G401.6 (cell line): ENCODE results near the gene SRGAP3.

Source experiments
- FAIRE-seq: peaks from 2 replicates; lab custom pipeline; 2012; peaks lifted over from hg19 to GRCh38; lab: Jason Lieb, UNC

SRGAP3 gene

GRCh38 chr3:9251055-9251786 is 1.8 kb upstream of the SRGAP3 start:
- FAIRE-seq = no peak

GRCh38 chr3:9250236-9250635 is 790 bp upstream of the SRGAP3 start:
- no peak for FAIRE-seq

- FAIRE-seq = no peak
Observed at GRCh38 chr3:9248522-9249271, 749 bp downstream of the SRGAP3 start.

- FAIRE-seq = no peak
Observed at GRCh38 chr3:9247941-9248521, 1.4 kb downstream of the SRGAP3 start.

- no peak for FAIRE-seq
Observed at GRCh38 chr3:9247361-9247940, 2.0 kb downstream of the SRGAP3 start.

- no peak for FAIRE-seq
Observed at GRCh38 chr3:9246189-9246588, 3.3 kb downstream of the SRGAP3 start.

- no peak for FAIRE-seq
Observed at GRCh38 chr3:9244495-9245183, 4.8 kb downstream of the SRGAP3 start.

GRCh38 chr3:9241956-9242355 is 7.5 kb downstream of the SRGAP3 start:
- no peak for FAIRE-seq

GRCh38 chr3:9239680-9240079 is 9.8 kb downstream of the SRGAP3 start:
- no peak for FAIRE-seq

- FAIRE-seq = no peak
Observed at GRCh38 chr3:9238721-9239295, 10.6 kb downstream of the SRGAP3 start.

- no peak for FAIRE-seq
Observed at GRCh38 chr3:9238276-9238675, 11.2 kb downstream of the SRGAP3 start.

- FAIRE-seq = no peak
Observed at GRCh38 chr3:9233814-9234600, 15.4 kb downstream of the SRGAP3 start.

GRCh38 chr3:9233101-9233500 is 16.3 kb downstream of the SRGAP3 start:
- no peak for FAIRE-seq

- FAIRE-seq = no peak
Observed at GRCh38 chr3:9231937-9232336, 17.5 kb downstream of the SRGAP3 start.

- no peak for FAIRE-seq
Observed at GRCh38 chr3:9231471-9231870, 18.0 kb downstream of the SRGAP3 start.

GRCh38 chr3:9231006-9231405 is 18.4 kb downstream of the SRGAP3 start:
- FAIRE-seq = no peak

GRCh38 chr3:9230596-9230995 is 18.9 kb downstream of the SRGAP3 start:
- FAIRE-seq = no peak

- no peak for FAIRE-seq
Observed at GRCh38 chr3:9229879-9230278, 19.6 kb downstream of the SRGAP3 start.

- no peak for FAIRE-seq
Observed at GRCh38 chr3:9229325-9229724, 20.1 kb downstream of the SRGAP3 start.

- FAIRE-seq = no peak
Observed at GRCh38 chr3:9226326-9226725, 23.1 kb downstream of the SRGAP3 start.

- FAIRE-seq = no peak
Observed at GRCh38 chr3:9225268-9225667, 24.2 kb downstream of the SRGAP3 start.
